C4-2B (cell line): ENCODE measurements around the gene PRRT3.

Experiments used
- CTCF ChIP-seq: fragments of 450-650 bp; conservative IDR thresholded peaks from 2 replicates; pipeline ENCODE4 v1.5.1; 2017; ENCODE audit warnings: mild to moderate bottlenecking
- ZFX ChIP-seq: fragments of 450-650 bp; IDR thresholded peaks from 2 replicates; pipeline ENCODE4 v1.6.1; 2017

DNA sequence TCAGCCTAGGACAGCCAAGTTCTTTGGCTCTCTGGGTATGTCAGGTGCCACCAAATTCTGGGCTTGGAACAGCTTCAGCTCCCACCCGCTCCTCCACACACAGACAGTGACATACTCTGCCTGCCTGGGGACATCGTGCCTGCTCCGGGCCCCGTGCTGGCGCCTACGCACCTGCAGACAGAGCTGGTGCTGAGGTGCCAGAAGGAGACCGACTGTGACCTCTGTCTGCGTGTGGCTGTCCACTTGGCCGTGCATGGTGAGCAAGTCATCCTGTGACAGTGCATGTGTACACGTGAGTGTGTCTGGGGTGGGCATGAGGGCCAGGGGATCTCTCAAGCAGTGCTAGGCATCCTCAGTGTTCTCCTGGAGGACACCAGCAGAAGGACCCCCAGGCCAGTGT is 34.4 kb downstream of the PRRT3 start:
- TF ChIP-seq CTCF: no peak
- no peak for TF ChIP-seq ZFX
